ENCODE measurements around the gene NADSYN1.

DNA sequence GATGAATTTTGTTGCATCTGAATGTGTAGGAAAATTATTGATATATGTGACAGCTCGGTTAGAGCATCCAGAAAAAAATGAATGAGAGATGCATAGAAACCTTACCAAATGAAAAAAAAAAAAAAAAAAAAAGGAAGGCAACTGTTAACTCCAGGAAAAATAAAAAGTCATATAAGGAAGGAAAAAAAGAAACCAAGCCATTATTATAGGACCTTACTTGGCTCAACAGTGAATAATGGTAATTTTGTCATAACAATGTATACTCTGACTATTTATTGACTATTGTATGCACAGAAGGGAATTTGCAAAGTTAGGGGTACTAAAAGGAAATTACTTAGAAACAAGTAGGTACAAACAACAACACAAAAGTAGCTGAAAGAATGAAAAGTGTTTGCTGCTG, 6.9 kb upstream of the NADSYN1 start:
- TF ChIP-seq RAD21 (IDR thresholded peaks at IDR 0.05; ENCODE audit: low read depth) (no peak), CREB1 (IDR thresholded peaks at IDR 0.05; ENCODE audit: low read depth) (no peak), CEBPB (IDR thresholded peaks at IDR 0.05) (no peak), EP300 (IDR thresholded peaks at IDR 0.05; ENCODE audit: borderline replicate concordance) (no peak), TAF1 (IDR thresholded peaks at IDR 0.05; ENCODE audit: low read depth) (no peak), YY1 (IDR thresholded peaks at IDR 0.05; ENCODE audit: low read depth) (no peak), FOXM1 (IDR thresholded peaks at IDR 0.05; ENCODE audit: borderline replicate concordance, low read depth) (no peak), TEAD4 (IDR thresholded peaks at IDR 0.05) (no peak), NFIC (IDR thresholded peaks at IDR 0.05) (no peak), ZBTB7A (IDR thresholded peaks at IDR 0.05; ENCODE audit: low read depth) (no peak), EGR1 (IDR thresholded peaks at IDR 0.05) (no peak)
- TF ChIP-seq, protein P1, sequence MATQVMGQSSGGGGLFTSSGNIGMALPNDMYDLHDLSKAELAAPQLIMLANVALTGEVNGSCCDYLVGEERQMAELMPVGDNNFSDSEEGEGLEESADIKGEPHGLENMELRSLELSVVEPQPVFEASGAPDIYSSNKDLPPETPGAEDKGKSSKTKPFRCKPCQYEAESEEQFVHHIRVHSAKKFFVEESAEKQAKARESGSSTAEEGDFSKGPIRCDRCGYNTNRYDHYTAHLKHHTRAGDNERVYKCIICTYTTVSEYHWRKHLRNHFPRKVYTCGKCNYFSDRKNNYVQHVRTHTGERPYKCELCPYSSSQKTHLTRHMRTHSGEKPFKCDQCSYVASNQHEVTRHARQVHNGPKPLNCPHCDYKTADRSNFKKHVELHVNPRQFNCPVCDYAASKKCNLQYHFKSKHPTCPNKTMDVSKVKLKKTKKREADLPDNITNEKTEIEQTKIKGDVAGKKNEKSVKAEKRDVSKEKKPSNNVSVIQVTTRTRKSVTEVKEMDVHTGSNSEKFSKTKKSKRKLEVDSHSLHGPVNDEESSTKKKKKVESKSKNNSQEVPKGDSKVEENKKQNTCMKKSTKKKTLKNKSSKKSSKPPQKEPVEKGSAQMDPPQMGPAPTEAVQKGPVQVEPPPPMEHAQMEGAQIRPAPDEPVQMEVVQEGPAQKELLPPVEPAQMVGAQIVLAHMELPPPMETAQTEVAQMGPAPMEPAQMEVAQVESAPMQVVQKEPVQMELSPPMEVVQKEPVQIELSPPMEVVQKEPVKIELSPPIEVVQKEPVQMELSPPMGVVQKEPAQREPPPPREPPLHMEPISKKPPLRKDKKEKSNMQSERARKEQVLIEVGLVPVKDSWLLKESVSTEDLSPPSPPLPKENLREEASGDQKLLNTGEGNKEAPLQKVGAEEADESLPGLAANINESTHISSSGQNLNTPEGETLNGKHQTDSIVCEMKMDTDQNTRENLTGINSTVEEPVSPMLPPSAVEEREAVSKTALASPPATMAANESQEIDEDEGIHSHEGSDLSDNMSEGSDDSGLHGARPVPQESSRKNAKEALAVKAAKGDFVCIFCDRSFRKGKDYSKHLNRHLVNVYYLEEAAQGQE (IDR thresholded peaks at IDR 0.05; ENCODE audit: low read depth): no peak
- TF ChIP-seq, protein P2, sequence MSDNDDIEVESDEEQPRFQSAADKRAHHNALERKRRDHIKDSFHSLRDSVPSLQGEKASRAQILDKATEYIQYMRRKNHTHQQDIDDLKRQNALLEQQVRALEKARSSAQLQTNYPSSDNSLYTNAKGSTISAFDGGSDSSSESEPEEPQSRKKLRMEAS (IDR thresholded peaks at IDR 0.05): no peak
- TF ChIP-seq, protein P3, sequence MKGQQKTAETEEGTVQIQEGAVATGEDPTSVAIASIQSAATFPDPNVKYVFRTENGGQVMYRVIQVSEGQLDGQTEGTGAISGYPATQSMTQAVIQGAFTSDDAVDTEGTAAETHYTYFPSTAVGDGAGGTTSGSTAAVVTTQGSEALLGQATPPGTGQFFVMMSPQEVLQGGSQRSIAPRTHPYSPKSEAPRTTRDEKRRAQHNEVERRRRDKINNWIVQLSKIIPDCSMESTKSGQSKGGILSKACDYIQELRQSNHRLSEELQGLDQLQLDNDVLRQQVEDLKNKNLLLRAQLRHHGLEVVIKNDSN (IDR thresholded peaks at IDR 0.05): no peak

Data from Ishikawa (cell line).